NCI-H1694 (cell line): ENCODE data around the gene MPPED1.

Source experiments
- DNase-seq: peaks from one replicate; lab custom pipeline; 2025; lab: John Stamatoyannopoulos, UW

The MPPED1 gene, protein sequence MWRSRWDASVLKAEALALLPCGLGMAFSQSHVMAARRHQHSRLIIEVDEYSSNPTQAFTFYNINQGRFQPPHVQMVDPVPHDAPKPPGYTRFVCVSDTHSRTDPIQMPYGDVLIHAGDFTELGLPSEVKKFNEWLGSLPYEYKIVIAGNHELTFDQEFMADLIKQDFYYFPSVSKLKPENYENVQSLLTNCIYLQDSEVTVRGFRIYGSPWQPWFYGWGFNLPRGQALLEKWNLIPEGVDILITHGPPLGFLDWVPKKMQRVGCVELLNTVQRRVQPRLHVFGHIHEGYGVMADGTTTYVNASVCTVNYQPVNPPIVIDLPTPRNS

GRCh38 chr22:43411869-43412807, at the start of gene MPPED1:
Gene MPPED1 (plus strand): TSS chr22:43412014. CDS start chr22:43424986, 12,972 bp downstream.
- DNase-seq, result no peak

DNA sequence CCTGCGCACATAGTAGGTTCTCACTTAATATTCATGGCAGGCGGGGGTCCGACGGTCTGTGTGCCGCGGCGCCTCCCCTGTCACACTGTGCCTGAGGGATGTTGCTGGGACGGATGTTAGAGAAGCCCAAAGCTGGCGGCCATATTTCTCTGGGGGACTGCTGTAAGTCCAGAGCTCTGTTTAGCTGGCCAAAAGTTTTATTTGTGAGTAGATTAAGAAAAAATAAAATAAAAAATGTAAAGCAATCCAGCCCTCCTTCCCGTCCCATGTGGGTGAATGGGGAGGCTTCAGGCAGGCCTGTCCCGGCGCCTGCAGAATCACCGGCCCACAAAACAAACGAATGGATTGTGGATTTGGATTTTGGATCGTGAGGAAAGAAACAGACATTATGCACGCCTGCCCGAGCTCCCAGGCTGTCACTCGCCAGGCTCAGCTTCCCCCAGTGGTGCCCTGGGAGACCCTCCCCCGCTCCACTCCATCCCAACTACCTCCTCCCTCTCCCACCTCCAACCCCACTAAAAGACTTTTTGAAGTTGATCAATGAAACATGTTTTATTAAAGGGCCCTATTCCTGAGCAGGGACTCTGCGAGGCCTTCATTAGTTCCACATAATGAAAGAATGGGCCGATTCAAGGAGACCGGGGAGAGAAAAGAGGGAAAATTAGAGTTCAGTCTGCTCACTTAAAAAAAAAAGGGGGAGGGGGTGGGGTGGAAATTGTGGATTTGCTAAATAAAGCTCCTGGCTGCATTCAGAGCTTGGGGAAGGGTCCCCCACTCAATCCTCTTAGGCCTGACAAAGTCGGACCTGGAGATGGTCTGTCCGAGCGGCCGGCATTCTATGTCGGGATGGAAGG, 48.3 kb upstream of the MPPED1 start:
- no peak for DNase-seq

DNA sequence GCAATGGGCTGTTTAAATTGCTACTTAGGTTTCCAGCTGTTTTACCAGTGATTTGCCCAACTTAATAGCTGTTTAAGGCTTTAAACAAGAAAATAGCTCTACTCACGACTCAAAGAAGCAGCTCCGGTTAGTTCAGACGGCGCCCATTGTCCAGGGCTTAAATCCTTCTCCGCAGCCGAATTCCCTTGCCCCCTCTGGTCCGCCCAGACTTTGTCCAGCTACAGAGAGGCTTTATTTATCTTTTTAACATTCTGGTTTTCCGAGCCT, 47.7 kb upstream of the MPPED1 start:
- no peak for DNase-seq

- no peak for DNase-seq
Observed at GRCh38 chr22:43365715-43366440, 45.9 kb upstream of the MPPED1 start.

GRCh38 chr22:43370036-43370435, 41.8 kb upstream of the MPPED1 start:
- DNase-seq, result no peak

GRCh38 chr22:43375951-43376455, 35.8 kb upstream of the MPPED1 start:
- no peak for DNase-seq

GRCh38 chr22:43376765-43377547, 34.9 kb upstream of the MPPED1 start:
- no peak for DNase-seq

- DNase-seq, result no peak
Observed at GRCh38 chr22:43377548-43377895, 34.3 kb upstream of the MPPED1 start.

GRCh38 chr22:43377896-43378704, 33.7 kb upstream of the MPPED1 start:
- DNase-seq, result no peak

GRCh38 chr22:43381693-43382092, 30.1 kb upstream of the MPPED1 start:
- no peak for DNase-seq

GRCh38 chr22:43384863-43385262, 27.0 kb upstream of the MPPED1 start:
- no peak for DNase-seq

- DNase-seq, result peak; percentile 57
Observed at GRCh38 chr22:43385770-43386641, 25.8 kb upstream of the MPPED1 start.

- DNase-seq, result no peak
Observed at GRCh38 chr22:43387815-43388214, 24.0 kb upstream of the MPPED1 start.

DNA sequence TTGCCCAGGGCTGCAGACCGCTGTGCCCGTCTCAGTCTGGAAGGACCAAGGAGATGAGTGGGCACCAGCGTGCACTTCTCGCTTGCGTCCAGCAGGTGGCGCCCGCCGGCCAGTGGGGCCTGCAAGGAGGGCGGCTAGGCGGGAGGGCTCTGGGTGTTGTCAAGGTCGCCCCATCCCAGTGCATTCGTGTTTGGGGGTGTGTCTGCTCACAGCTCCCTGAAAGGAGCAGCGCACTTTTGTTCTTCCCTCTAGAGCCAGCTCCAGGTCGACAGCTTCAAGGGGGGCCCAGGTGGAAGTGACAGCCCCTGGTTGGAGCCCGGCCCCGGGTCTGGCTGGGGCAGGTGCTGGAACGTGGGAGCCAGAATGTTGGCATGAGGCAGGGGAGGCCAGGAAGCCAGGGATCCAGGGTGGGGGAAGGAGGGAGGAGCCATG, 23.4 kb upstream of the MPPED1 start:
- peak; percentile 77 for DNase-seq

DNA sequence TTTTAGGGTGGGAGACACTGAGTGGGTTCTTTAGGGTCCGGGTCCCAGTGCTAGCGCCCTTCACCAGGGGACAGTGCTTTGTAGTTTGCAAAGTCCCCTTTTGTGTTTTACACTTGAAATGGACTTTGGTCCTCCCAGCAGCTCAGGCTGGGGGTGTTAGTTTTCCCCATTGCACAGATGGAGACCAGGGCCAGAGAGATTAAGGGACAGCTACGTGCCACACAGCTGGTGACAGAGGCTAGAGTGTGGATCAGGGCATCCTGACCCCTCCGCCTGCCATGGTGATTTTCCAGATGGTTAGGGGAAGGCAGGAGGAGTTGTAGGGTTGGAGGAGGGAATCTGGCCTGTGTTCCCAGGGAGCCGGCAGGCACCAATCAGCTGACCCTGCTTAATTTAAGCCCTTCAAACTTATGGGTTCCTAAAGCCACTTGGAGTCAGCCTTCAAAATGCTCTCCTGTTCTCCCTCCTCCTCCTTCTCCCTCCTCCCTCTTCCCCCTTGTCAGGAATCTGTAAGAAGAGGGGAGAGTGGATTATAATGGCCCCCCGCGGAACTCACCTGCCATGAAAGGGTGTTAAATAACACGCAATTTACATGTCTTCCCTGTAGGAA, 22.5 kb upstream of the MPPED1 start:
- no peak for DNase-seq

DNA sequence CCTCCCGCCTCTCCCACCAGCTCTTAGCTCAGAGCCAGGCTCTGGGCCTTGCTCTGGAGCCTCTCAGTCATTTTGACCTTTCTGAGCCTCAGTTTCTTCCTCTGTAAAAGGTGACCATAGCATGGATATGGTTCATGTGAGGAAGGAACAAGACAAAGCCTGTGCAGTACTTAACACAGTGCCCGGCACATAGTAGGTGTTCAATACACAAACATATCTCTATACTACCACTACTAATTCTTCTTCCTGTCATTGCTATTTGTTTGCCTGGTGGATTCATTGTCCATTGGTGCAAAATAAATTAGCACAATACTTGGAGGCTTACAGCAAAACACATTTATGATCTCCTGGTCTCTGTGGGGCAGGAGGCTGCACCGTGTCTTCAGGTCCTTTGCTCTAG, 21.6 kb upstream of the MPPED1 start:
- DNase-seq, result no peak

DNA sequence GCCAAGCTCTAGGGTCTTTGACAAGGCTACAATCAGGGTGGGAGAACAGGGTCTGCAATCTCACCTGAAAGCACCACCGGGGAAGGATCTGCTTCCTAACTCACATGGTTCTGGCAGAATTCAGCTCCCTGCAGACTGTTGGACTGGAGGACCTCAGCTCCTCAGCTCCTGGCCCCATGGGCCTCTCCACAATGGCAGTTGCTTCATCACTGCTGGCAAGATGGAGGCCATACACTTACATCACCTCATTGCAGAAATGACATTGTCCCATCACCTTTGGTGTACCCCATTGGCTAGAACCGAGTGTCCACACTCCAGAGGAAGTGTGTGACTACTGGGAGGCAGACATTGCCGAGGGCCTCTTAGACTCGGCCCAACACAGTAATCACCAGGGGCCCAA, 20.9 kb upstream of the MPPED1 start:
- no peak for DNase-seq

DNA sequence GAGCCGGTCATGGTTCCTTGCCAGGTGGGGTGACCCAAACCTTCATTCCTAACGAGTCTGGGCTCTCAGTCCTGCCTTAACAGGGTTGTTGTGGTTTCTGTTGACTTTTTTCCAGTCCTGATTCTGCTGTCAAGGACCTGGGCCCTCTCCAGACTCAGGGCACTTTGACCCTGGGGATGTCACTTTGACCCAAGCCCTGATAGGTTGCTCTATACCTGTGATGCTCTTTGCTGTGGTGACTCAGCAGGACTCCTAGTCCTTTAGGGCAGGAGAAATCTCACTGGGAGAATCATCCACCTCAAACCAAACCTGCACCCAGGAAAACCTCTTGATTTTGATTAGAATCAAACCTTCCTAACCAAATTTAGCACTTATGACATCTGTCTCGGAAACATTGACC, 20.5 kb upstream of the MPPED1 start:
- no peak for DNase-seq
